Left kidney (tissue), 8 donors: ENCODE results near the gene GGTA1. TPM values are rescaled to one million over a fixed set of nuclear protein-coding genes. Genes with fewer than 3 reads are reported as not detected.
"Not testable (repeated sequence)": the region's sequence is repeated elsewhere in the genome, so short reads cannot be mapped to it uniquely, and the experiment has no call there.

Experiments
- DNase-seq: peaks from one replicate; pipeline ENCODE4 v3.0.0-alpha.2; 2013
- long read RNA-seq, 8 donors: transcript quantifications; one replicate each; lab custom pipeline, GENCODE V29; 2026
- polyA plus RNA-seq: library from polyadenylated mRNA; unstranded; fragments of 120-200 nt; gene quantifications from one replicate; pipeline ENCODE4 v1.2.1, GENCODE V29; 2013; ENCODE audit not compliant: insufficient read length

Gene GGTA1
- polyA plus RNA-seq: 5.2 TPM
- long read RNA-seq, donor 1, partial matches to known transcripts: 0 of 2 reads
- long read RNA-seq, donor 1, other reads (novel, unspliced or antisense): 0 of 2 reads
- long read RNA-seq, donor 2, partial matches to known transcripts: 0 of 2 reads
- long read RNA-seq, donor 2, other reads (novel, unspliced or antisense): 0 of 2 reads
- long read RNA-seq, donor 3: 0 reads
- long read RNA-seq, donor 4, partial matches to known transcripts: 0 of 1 reads
- long read RNA-seq, donor 4, other reads (novel, unspliced or antisense): 0 of 1 reads
- long read RNA-seq, donor 5, partial matches to known transcripts: 0 of 3 reads
- long read RNA-seq, donor 5, other reads (novel, unspliced or antisense): 0 of 3 reads
- long read RNA-seq, donor 6, partial matches to known transcripts: 0 of 3 reads
- long read RNA-seq, donor 6, other reads (novel, unspliced or antisense): 0 of 3 reads
- long read RNA-seq, donor 7, partial matches to known transcripts: 0 of 1 reads
- long read RNA-seq, donor 7, other reads (novel, unspliced or antisense): 0 of 1 reads
- long read RNA-seq, donor 8, partial matches to known transcripts: 0 of 2 reads
- long read RNA-seq, donor 8, other reads (novel, unspliced or antisense): 0 of 2 reads

DNA sequence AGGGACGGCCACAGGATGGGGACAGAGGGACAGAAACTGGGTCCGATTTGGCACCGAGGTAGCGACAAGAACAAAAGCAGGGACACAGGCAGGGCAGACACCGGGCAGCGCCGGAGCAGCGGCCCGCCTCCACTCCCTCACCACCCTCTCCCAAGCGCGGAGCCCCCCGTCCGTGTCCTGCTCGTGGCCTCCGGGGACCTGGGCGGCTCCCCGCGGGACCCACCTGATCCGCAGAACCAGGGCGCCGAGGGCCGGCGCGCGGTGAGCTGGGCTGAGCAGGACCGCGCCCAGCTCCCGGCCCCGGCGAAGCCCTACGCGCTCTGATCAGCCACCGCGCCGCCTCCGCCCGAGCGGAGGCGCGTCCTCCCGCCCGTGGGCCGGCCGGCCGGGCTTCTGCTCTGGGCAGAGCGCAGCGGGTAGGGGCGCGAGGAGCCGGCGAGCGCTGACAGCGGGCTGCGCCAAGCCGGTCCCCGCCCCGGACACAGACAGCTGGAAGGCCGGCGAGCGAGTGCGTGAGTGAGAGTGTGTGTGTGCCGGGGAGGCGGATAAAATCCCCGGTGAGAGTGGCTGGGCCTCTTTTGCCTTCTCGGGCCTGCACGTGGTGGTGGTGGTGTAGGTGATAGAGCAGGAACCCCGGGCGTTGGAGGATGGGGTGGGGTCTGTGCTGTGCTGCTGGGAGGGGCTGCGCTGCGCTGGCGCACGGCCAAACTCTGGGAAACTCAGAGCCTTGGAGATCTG lies at the start of gene GGTA1:
TSS of gene GGTA1 (minus strand) at position 418 of the 738 bp plus-strand sequence. CDS start 31,922 bp downstream, outside the sequence.
- peak; percentile 57 for DNase-seq

GRCh38 chr9:121548666-121549065 lies 49.0 kb upstream of the GGTA1 start:
- DNase-seq: no peak

- DNase-seq: peak; percentile 96
These were observed 46.3 kb upstream of the GGTA1 start for GRCh38 chr9:121545875-121546423.

GRCh38 chr9:121545150-121545874 lies 45.7 kb upstream of the GGTA1 start:
- no peak for DNase-seq

GRCh38 chr9:121542025-121542424 lies 42.4 kb upstream of the GGTA1 start:
- DNase-seq: no peak

- no peak for DNase-seq
These were observed 41.6 kb upstream of the GGTA1 start for GRCh38 chr9:121541256-121541655.

- DNase-seq: no peak
These were observed 38.6 kb upstream of the GGTA1 start for GRCh38 chr9:121538221-121538620.

DNA sequence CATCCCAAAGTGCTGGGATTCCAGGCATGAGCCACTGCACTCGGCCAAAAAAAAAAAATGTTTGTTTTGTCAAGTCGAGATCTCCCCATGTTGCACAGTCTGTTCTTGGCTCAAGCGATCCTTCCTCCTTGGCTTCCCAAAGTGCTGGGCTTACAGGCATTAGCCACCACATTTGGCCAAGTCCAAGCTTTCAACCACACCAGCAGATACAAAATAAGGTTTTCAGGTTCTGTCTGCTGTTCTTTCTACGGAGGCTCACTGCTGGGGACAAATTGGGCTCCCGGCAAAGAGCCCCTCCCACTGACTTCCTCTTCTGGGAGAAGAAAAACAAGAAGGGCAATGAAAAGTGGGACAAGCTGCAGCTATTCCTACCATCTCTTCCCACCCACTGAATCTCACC lies 37.6 kb upstream of the GGTA1 start:
- no peak for DNase-seq

GRCh38 chr9:121532881-121533280 lies 33.2 kb upstream of the GGTA1 start:
- no peak for DNase-seq

DNA sequence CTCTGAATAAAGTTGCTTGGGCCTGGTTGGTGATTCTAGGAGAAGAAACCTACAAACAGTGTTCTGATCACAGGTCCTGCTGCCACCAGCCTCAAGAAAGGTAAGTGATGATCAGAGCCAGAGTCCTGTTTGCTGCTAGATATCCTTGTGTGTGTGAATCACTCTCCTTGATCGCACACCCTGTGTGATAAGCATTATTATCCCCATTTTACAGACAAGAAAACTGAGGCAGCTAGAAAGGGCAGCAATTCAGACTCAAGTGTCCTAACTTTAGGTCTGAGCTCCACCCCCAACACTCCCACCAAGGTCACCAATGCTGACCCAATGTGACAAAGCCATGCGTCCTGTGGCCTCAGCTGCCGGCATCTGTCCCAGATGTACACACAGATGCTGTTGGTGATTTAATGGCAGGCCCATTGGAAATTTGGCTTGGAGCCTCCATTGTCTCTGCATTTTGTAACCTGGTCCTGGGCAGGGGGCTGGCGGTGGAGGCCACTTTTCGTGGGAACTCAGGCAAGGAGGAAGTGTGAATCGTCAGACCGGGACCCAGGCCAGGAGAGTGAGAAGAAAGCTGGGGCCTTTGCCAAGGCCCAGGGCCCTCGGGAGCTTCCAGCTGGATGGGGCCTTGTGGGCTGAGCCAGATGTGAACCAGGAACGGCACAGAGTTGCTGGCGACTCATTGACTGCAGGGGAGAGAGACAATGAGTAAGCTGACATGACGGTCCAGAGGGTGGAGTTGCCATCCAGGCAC lies 29.8 kb upstream of the GGTA1 start:
- DNase-seq: peak; percentile 71

GRCh38 chr9:121528642-121529041 lies 29.0 kb upstream of the GGTA1 start:
- DNase-seq: no peak

DNA sequence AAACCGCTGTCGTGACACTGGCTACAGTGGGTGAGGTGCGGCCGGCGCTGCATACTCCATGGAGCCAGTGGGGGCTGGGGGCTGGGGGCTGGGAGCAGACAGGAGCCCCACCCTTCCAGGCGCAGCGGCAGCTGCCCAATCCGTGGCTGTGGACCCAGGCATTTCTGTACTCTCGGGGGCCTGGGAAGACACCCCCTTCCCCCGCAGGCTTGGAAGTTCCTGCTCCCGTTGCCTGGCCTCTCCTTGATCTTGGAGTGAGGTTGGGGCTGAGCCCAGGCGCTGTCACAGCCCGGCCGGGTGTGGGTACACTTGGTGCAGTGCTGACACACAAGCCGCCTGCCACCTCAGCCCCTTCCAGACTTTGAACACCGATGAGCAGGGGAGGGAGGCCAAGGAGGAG lies 27.7 kb upstream of the GGTA1 start:
- DNase-seq: no peak

GRCh38 chr9:121519688-121520087 lies 20.0 kb upstream of the GGTA1 start:
- not testable (repeated sequence) for DNase-seq

DNA sequence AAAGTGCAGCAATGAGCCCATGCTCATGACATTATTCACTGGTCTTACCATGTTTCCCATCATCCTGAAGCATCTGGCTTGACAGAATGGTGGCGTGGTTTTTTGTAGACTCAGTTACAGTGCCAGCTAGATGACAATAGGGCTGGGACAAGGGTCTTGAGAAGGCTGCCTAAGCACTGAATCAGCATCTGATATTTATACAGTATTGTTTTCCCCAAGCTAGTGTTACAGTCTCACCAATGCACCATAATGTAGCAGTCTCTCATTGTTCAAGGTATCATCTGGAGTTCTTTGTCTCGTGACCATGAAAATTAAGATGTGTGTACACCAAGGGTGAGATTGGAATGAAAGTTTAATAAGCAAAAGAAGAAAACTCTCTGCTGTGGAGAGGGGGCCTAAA lies 19.0 kb upstream of the GGTA1 start:
- no peak for DNase-seq

DNA sequence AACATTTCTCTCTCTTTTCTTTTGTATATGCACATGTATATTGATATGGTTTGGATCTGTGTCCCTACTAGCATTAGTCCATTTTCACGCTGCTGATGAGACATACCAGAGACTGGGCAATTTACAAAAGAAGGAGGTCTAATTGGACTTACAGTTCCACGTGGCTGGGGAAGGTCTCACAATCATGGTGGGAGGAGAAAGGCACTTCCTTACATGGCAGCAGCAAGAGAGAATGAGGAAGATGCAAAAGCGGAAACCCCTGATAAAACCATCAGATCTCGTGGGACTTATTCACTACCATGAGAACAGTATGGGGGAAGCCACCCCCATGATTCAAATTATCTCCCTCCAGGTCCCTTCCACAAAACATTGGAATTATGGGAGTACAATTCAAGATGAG lies 13.5 kb upstream of the GGTA1 start:
- not testable (repeated sequence) for DNase-seq

DNA sequence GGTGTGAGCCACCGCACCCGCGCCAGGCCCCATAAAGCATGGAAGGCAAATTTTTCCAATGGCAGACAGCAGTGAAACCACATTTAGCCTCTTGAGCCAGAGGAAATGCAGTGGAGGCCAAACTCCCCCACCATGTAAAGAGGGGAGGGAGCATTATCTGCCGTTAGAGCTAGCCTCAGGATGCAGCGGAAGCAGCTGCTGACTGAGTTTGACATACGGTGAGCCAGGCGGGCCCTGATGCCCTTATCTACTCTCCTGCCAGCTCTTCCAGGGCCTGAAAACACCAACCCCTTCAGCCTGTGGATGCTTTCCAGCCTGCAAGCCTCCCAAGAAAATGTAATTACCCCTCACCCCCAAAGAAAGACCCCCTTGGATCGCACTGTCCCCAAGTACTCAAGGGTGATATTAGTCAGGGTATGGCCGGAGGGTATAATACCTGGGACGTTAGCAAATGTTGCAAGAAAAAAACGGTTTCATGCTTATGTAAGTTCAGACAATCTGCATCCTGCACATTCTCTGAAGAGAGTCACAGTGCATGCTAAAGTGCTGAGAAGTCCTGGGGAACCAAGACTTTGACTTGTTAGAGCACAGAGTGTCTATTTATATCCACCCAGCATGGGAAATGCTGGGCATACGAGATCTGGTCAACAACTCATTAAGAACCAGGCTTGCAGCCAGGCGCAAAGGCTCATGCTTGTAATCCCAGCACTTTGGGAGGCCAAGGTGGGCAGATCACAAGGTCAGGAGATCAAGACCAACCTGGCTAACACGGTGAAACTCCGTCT lies 11.3 kb upstream of the GGTA1 start:
- no peak for DNase-seq

DNA sequence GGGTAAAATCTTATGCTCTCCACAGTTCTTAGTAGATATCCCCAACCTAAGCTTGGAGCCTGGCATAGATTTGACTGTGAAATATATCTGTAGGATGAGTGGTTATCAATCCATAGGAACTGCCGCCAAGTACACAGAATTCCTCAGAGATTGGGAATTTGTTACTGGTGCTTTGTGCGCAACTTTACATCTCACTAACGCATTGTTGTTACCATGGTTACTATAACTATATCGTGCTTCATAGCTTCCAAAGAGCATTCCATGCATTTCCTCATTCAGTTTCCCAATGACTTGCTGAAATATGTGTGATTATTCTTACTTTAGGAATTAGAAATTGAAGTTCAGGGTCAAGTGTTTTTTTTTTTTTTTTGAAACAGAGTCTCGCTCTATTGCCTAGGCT lies 9.5 kb upstream of the GGTA1 start:
- DNase-seq: no peak

- no peak for DNase-seq
These were observed 8.8 kb upstream of the GGTA1 start for GRCh38 chr9:121508415-121508814.

- no peak for DNase-seq
These were observed 6.5 kb upstream of the GGTA1 start for GRCh38 chr9:121505903-121506735.
